ENCODE measurements around the gene PCNP. TPM values are rescaled to one million over a fixed set of nuclear protein-coding genes. Genes with fewer than 3 reads are reported as not detected.

Gene PCNP
- total RNA-seq, 1 experiment from 2014 or later: 194 TPM

- Histone ChIP-seq H3K4me1 (ENCODE audit: insufficient read depth, low read length, poor library complexity, severe bottlenecking) (peaks cover 14% of the 10 kb centered on the region), H3K27me3 (replicated peaks; ENCODE audit: insufficient read depth, low read depth, low read length, poor library complexity) (no peaks in the 10 kb centered on the region), H3K4me3 (ENCODE audit: low read depth, low read length, poor library complexity, severe bottlenecking) (no peak overlapping the region), H3K9me3 (ENCODE audit: low read depth, low read length, poor library complexity, severe bottlenecking) (no peaks in the 10 kb centered on the region), H3K27ac (ENCODE audit: low read depth, low read length, poor library complexity, severe bottlenecking) (no peak overlapping the region), H3K36me3 (ENCODE audit: insufficient read depth, low read length, poor library complexity, severe bottlenecking) (no peaks in the 10 kb centered on the region)
- POLR2A ChIA-PET (ENCODE audit: low non-redundant PET): no interaction called here
- no peak for TF ChIP-seq CTCF (conservative IDR thresholded peaks at IDR 0.05; ENCODE audit: low read depth, low read length)
- no peak for TF ChIP-seq EZH2 (IDR thresholded peaks at IDR 0.05; ENCODE audit: borderline replicate concordance, low read depth, low read length, poor library complexity, severe bottlenecking)
- CTCF ChIA-PET: no interaction called here
- intact Hi-C loops (cut with micrococcal nuclease; ENCODE audit: unreplicated experiment): no loop called here
- BruUV-seq (replicated peaks): no TSS peak
- no peak for DNase-seq (ENCODE audit: low spot score)
These were observed 68.5 kb downstream of the PCNP start for GRCh38 chr3:101642441-101642840.

DNA sequence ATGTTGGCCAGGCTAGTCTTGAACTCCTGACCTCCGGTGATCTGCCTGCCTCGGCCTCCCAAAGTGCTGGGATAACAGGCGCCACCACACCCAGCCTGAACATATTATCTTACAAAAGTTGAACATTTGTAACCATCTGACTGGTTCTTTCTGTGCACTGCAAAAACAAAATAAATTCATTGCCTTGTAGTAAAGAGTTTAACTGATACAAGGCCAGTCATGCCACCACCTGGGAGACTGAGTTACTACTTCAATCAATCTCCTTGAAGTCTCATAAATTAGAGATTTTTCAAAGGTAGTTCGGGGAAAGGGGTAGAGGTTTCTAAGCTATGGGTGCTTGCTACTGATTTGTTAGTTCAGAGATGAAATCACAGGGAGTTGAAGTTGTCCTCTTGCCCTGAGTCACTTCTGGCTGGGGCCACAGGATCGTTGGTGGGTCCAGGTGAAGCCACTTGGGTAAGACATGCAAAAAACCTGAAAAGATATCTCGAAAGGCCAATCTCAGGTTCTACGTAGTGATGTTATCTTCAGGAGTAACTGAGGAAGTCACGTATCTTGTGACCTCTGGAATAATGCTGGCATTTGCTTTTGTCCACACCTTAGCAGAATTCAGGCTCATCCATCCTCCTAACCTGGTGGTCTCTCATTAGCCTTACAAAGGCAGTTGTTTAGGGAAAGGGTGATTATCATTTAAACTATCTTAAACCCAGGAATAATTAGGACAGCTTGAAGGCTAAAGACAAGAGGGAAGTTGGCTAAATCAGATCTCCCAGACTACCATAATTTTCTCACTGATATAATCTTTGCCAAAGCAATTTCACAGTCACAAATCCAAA, 69.2 kb downstream of the PCNP start:
- Histone ChIP-seq H3K36me3 (ENCODE audit: insufficient read depth, low read length, poor library complexity, severe bottlenecking) (no peaks in the 10 kb centered on the region), H3K9me3 (ENCODE audit: low read depth, low read length, poor library complexity, severe bottlenecking) (no peaks in the 10 kb centered on the region), H3K4me3 (ENCODE audit: low read depth, low read length, poor library complexity, severe bottlenecking) (no peak overlapping the region), H3K27ac (ENCODE audit: low read depth, low read length, poor library complexity, severe bottlenecking) (no peak overlapping the region), H3K4me1 (ENCODE audit: insufficient read depth, low read length, poor library complexity, severe bottlenecking) (peaks cover 14% of the 10 kb centered on the region), H3K27me3 (replicated peaks; ENCODE audit: insufficient read depth, low read depth, low read length, poor library complexity) (no peaks in the 10 kb centered on the region)
- POLR2A ChIA-PET (ENCODE audit: low non-redundant PET): no interaction called here
- TF ChIP-seq EZH2 (IDR thresholded peaks at IDR 0.05; ENCODE audit: borderline replicate concordance, low read depth, low read length, poor library complexity, severe bottlenecking) (no peak), CTCF (conservative IDR thresholded peaks at IDR 0.05; ENCODE audit: low read depth, low read length) (no peak)
- BruUV-seq (replicated peaks): no TSS peak
- intact Hi-C loops (cut with micrococcal nuclease; ENCODE audit: unreplicated experiment): no loop called here
- CTCF ChIA-PET: no interaction called here
- DNase-seq (ENCODE audit: low spot score): no peak

Other genes starting within 250 kb of the PCNP start
- gene SENP7, start 61.0 kb upstream of the PCNP start, total RNA-seq (2021): 10.2 and 14.2 TPM in 2 replicates
- gene TRMT10C, start 12.3 kb upstream of the PCNP start, total RNA-seq (2021): 36.7 and 41.9 TPM in 2 replicates
- 21.7 and 22.4 TPM in 2 replicates for gene ZBTB11, start 103.0 kb downstream of the PCNP start, total RNA-seq (2021)
- gene RPL24, start 112.5 kb downstream of the PCNP start, total RNA-seq (2021): 1,099 and 1,147 TPM in 2 replicates
- gene CEP97, start 150.4 kb downstream of the PCNP start, total RNA-seq (2021): 19.7 and 23.8 TPM in 2 replicates
- 36.4 and 37.6 TPM in 2 replicates for gene NXPE3, start 205.0 kb downstream of the PCNP start, total RNA-seq (2021)